ENCODE measurements around the gene SUPT5H.

SUPT5H gene

DNA sequence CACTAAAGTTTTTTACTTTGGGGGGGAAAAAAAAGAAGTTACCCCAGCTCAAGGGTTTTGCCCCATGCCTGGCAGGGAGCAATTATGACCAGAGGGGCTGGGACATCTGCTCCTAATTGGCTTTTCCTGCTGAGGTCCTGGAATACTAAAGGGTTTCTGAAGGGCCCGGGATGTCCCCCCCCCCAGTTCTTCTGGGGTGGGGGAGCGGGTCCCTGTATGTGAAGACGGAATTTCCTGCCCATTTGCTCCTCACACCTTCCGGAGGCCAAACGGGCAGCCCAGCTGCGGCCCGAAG lies 52.3 kb downstream of the SUPT5H start:
- no peak for DNase-seq (ENCODE audit: low read depth in 2 of 2)

DNA sequence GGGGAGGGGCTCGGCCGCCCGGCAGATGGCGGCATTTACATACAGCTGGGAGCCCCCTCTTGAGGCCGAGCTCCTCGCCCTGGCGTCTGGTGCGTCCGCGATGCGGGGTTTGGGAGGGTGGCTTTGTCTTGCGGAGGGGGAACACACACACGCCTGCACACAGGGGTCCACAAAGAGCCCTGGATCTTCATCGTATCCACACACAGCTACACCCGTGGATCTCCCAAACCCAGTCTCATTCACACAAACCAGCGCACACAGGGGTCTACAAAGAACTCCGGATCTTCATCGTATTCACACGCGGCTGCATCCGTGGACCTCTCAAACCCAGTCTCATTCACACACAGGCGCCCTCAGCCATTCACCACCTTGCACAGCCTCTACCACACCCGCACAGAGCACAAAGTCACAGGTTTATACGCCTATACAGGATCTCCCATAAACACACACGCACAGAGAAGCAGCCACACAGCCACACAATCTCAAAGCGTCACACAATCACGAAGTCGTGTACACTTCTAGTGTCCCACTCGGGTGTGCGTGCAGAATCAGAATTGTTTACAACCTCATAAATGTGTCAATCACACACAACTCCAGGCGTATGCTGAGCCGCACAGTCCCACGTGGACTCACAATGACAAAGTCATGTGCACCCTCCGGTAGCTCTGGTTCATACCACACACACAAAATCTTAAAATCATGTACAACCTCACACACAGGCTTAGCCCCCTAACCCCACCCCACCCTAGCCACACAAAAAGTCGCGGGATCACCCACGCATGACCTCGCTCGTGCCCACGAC lies 52.8 kb downstream of the SUPT5H start:
- no peak for DNase-seq (ENCODE audit: low read depth in 2 of 2)

DNA sequence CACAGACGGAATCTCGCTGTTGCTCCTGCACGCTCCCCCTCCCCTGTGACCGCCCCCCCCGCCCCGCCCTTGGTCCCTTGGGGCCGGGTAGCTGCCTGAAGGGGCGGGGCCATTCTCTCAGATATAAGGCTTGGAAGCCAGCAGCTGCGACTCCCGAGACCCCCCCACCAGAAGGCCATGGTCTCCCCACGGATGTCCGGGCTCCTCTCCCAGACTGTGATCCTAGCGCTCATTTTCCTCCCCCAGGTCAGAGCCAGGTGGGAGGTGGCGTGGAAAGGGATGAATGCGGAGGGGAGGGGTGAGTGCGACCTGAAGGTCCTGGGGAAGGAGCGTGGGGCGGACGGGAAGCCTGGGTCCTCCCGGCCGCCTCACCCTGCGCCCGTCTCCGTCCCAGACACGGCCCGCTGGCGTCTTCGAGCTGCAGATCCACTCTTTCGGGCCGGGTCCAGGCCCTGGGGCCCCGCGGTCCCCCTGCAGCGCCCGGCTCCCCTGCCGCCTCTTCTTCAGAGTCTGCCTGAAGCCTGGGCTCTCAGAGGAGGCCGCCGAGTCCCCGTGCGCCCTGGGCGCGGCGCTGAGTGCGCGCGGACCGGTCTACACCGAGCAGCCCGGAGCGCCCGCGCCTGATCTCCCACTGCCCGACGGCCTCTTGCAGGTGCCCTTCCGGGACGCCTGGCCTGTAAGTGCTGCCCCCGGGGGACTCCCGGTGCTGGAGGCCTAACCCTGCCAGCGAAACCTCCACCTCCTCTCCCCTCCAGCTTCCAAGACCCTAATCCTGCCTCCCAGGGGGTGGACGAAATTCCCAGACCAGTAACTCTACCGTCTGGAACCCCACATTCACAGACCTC lies 53.6 kb downstream of the SUPT5H start, which contains the start of gene DLL3:
DLL3 (plus strand) TSS at position 150 of the 845 bp plus-strand sequence; CDS start at position 178, 28 bp downstream.
- DNase-seq (ENCODE audit: low read depth in 2 of 2) = no peak

DNA sequence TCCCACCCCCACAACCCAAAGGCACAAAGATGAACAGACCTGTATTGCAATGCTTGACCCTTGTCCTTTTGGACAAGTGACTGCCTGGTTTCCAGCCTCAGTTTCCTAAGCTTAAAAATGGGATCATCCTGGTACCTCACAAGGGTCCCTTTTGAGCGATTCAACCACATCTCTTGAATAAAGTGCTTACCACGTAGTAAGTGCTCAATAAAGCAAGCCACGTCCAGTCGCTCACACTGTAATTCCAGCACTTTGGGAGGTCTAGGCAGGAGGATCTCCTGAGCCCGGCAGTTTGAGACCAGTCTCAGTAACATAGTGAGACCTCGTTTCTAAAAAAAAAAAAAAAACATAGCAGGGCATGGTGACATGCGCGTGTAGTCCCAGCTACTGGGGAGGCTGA lies 54.5 kb downstream of the SUPT5H start:
- DNase-seq (ENCODE audit: low read depth in 2 of 2) = no peak

DNA sequence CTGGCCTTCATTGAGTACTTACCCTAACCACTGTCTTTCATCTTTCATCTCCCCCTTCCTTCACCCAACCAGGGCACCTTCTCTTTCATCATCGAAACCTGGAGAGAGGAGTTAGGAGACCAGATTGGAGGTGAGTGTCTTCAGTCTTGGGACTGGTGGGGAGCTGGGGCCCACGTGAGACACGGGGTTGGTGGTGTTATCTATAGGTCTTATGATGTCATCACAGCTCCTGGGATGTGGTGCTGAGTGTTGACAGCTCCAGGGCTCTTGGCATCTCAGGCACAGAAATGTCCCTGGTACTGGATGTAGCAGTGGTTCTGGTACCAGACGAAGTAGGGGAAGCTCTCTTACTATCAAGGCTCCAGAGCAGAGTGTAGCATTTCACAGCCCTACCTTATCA lies 55.2 kb downstream of the SUPT5H start:
- DNase-seq (ENCODE audit: low read depth in 2 of 2) = no peak

DNA sequence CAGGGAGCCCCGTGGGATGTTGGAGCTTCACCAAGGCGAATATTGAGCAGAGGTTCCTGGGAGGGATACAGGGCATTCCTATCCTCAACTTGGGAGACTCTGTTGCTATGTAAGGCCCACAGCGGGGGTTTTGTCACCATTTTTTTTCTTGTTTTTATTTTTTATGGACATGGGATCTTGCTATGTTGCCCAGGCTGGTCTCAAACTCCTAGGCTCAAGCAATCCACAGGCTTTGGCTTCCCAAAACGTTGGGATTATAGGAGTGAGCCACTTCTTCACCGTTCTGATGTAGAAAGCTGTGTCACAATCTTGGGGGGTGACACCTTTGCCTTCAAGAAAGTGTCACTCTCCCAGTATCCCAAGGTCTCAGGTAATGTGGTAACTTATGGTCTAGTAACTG lies 56.0 kb downstream of the SUPT5H start:
- no peak for DNase-seq (ENCODE audit: low read depth in 2 of 2)

DNA sequence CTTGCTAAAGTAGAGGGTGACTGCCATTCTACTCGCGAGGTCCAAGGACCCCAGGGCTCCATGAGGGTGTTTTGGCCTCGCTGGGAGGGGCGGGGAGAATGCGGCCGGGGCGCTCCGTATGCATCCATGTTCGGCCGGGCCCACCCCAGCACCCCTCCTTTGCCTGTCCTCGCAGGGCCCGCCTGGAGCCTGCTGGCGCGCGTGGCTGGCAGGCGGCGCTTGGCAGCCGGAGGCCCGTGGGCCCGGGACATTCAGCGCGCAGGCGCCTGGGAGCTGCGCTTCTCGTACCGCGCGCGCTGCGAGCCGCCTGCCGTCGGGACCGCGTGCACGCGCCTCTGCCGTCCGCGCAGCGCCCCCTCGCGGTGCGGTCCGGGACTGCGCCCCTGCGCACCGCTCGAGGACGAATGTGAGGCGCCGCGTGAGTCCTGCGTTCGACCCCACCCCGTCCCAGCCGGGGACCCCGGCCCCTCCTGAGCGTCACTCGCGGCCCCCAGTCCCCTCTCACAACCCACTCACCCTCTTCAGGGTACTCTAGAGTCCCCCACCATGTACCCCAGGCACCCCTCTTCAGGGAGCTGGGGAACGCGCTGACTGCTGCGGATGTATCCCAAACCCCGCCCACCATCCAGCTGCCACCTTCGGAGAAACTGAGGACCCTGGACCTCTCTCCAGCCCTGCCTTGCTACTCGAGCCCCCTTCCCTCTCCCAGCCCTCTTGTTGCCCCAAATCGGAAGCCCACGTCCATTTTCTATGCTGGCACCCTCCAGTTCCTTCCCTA lies 57.4 kb downstream of the SUPT5H start:
- peak; percentile 55 to 65 for DNase-seq (ENCODE audit: low read depth in 2 of 2)

DNA sequence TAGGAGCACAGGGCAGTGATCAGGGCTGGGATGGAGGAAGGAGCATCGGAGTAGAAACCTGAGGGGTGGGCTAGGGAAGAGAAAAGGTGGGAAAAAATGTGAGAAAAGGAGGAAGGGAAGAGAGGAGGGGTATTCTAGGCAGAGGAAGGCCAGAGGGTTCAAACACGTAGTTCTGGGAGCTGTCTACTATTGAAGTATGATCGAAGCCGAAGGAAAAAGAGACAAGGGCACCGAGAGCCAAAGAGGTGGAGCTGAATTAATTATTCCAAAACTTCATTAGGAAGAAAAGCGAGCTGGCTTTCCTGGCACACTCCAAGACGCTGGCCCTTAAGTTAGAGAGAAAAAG lies 61.2 kb downstream of the SUPT5H start:
- no peak for DNase-seq (ENCODE audit: low read depth in 2 of 2)

DNA sequence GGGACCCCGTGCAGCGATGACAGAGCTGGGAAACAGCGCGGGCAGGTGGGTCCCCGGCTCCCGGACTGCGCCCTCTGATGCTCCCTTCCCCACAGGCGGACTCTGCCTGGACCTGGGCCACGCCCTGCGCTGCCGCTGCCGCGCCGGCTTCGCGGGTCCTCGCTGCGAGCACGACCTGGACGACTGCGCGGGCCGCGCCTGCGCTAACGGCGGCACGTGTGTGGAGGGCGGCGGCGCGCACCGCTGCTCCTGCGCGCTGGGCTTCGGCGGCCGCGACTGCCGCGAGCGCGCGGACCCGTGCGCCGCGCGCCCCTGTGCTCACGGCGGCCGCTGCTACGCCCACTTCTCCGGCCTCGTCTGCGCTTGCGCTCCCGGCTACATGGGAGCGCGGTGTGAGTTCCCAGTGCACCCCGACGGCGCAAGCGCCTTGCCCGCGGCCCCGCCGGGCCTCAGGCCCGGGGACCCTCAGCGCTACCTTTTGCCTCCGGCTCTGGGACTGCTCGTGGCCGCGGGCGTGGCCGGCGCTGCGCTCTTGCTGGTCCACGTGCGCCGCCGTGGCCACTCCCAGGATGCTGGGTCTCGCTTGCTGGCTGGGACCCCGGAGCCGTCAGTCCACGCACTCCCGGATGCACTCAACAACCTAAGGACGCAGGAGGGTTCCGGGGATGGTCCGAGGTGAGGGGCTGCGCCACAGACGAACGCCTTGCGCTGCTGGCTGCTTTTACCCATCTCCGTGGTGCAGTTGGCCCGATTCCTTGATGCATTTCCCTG lies 61.7 kb downstream of the SUPT5H start:
- DNase-seq (ENCODE audit: low read depth in 2 of 2) = peak; percentile 30 to 53

DNA sequence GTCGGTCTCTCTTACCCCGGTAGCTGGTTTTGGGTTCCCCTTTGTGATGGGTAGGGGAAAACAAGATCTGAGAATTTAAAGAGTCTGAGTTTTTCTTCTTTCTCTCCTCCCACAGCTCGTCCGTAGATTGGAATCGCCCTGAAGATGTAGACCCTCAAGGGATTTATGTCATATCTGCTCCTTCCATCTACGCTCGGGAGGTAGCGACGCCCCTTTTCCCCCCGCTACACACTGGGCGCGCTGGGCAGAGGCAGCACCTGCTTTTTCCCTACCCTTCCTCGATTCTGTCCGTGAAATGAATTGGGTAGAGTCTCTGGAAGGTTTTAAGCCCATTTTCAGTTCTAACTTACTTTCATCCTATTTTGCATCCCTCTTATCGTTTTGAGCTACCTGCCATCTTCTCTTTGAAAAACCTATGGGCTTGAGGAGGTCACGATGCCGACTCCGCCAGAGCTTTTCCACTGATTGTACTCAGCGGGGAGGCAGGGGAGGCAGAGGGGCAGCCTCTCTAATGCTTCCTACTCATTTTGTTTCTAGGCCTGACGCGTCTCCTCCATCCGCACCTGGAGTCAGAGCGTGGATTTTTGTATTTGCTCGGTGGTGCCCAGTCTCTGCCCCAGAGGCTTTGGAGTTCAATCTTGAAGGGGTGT lies 62.5 kb downstream of the SUPT5H start:
- no peak for DNase-seq (ENCODE audit: low read depth in 2 of 2)

DNA sequence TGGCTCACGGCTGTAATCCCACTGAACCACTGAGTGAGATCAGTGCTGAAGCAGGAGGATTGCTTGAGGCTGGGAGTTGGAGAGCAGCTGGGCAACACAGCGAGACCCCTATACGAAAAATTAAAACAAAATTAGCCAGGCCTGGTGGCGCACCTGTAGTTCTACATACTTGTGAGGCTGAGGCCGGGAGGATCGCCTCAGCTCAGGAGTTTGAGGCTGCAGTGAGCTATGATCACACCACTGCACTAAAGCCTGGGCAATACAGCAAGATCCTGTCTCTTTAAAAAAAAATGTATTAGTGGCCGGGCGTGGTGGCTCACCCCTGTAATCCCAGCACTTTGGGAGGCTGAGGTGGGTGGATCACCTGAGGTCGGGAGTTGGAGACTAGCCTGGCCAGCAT lies 63.2 kb downstream of the SUPT5H start:
- no peak for DNase-seq (ENCODE audit: low read depth in 2 of 2)

DNA sequence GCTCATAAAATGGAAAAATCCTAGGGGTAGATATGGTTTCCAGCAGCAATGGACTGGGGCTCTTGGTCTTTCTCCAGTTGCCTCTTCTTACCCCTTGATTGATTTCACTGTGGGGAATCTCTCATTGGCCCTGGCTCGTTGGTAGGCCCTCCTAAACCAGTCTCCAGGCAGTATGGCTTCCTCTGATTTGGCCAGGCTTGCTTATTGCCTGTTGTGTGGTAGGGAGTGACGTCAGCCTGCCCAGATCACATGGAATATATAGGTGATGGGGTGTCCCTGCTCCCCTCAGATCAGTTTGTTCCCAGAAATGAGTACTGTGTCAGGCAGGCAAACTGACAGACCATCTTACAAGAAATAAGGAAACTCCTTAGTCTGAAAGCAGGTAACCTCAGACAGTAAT lies 63.9 kb downstream of the SUPT5H start:
- DNase-seq (ENCODE audit: low read depth in 2 of 2) = no peak

DNA sequence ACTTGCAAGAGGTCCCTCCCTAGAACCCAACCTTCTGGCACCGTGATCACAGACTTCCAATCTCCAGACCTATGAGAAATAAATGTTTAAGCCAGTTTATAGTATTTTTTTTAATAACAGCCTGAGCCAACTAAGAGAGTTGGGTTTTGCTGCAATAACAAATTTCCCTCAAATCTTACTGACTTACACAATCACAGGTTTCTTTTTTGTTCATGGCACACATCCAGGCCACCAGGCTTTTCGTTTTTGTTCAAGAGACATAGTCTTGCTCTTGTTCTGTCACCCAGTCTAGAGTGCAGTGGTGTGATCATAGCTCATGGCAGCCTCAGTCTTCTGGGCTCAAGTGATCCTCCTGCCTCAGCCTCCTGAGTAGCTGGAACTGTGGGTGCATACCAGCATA lies 67.6 kb downstream of the SUPT5H start:
- DNase-seq (ENCODE audit: low read depth in 2 of 2) = no peak

DNA sequence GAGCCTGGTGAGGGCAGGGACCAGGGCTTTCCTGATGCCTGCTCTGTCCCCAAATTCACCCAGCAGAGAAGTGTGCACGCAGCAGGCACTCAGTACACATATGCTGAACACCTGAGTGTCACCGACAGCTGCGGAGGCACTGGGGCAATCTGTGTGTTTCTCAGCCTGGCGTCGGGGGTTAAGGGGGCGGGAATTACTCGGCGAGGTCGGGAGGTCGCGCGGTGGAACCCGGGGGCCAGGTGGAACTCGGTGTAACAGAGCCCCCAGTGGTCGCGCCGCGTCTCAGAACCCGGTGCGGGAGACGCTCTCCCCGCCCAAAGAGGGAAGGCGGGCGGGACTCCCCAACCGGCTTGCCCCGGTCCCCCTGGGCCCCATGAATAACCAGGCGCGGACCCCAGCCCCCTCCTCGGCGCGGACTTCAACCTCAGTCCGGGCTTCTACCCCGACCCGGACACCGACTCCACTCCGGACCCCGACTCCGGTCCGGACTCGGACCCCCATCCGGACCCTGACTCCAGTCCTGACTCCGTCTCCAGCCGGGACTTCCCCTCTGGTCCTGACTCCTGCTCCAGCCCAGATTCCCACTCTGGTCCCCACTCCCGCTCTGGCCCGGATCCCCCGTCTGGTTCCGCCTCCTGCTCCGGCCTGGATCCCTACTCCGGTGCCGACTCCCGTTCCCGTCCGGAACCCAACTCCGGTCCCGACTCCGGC lies 69.6 kb downstream of the SUPT5H start, which contains the start of gene SELENOV:
SELENOV (plus strand) TSS at position 300 of the 711 bp plus-strand sequence; CDS start at position 374, 74 bp downstream.
- no peak for DNase-seq (ENCODE audit: low read depth in 2 of 2)

DNA sequence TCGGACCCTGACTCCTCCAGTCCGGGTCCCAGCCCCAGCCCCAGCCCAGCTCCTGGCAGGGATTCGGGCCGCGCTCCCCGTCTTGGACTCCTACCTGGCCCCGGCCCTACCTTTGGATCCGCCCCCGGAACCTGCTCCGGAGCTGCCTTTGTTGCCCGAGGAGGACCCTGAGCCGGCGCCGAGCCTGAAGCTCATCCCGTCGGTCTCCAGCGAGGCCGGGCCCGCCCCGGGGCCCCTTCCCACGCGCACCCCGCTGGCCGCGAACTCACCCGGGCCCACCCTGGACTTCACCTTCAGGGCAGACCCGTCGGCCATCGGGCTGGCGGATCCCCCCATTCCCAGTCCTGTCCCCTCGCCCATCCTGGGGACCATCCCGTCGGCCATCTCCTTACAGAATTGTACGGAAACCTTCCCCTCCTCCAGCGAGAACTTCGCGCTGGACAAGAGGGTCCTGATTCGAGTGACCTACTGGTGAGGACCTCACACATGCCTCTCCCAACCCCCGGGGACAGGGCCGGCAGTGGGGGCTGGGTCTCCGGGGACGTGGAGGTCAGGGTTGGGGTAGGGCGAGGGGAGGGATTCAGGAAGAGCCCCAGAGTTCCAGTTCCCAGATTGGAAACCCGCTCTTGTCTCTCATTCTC lies 70.3 kb downstream of the SUPT5H start:
- no peak for DNase-seq (ENCODE audit: low read depth in 2 of 2)

DNA sequence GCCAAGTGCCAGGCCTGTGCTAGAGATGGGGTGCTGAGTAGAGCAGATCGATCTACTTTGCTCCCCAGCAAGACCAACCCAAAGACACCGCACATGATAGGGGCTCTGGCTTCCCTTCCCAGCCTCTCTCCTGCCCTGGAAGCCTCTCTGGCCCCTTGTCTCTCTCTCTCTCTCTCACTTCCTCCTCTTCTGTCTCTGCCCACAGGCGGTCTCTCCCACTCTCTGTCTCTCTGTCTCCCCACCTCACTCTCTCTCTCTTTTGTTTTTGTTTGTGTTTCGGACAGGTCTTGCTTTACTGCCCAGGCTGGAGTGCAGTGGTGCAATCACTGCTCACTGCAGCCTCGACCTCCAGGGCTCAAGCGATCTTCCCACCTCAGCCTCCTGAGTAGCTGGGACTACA lies 70.9 kb downstream of the SUPT5H start:
- DNase-seq (ENCODE audit: low read depth in 2 of 2) = no peak

DNA sequence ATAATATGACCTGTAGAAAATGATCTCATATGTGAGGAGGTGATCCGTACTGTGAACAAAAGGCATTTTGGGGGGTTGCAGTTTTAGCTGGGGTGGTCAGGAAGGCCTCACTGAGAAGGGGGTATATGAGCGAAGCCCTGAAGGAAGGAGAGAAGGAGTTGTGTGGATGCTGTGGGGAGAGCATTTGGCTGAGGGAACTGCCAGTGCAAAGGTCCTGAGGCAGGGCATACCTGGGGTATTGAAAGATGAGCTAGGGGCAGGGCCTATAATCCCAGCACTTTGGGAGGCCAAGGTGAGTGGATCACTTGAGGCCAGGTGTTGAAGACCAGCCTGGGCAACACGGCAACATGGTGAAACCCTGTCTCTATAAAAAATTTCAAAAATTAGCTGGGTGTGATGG lies 72.0 kb downstream of the SUPT5H start:
- no peak for DNase-seq (ENCODE audit: low read depth in 2 of 2)

DNA sequence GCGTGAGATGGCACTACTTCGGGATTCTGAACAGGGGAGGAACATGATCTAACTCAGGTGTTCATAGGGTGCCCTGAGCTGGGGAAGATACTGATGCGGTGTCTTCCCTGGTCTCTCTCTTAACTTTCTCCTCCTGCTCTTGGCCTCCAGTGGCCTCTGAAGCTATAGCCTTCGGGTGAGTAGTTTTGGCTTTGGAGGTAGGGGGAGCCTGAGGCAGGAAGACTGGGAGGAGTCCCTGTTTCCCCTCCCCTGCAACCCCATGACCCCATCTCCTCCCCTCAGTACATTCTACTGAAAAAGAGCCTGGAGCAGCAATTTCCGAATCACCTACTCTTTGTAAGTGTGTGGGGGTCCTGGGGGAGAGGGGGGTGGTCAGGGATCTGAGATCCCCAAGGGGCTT lies 73.1 kb downstream of the SUPT5H start:
- no peak for DNase-seq (ENCODE audit: low read depth in 2 of 2)

DNA sequence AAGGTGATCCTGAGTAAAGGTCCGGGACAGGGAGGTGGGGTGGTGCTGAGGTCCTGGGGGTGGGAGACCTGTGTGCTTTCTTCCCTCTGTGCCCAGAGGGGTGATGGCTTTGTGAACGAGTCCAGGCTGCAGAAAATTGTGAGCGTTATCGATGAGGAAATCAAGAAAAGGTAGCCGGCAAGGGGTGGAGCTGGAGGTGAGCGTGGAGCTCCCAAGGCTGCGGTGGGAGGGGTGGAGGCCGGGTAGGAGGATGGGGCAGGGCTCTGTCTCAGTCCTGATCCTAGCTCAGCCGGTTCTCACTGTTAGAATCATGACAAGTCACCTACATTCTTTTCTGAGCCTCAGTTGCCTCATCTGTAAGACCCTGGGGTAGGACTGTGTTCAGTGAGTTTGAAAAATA lies 73.6 kb downstream of the SUPT5H start:
- DNase-seq (ENCODE audit: low read depth in 2 of 2) = no peak

Data from stimulated activated CD4-positive, alpha-beta T cell treated with anti-CD3 and anti-CD28 coated beads, Interleukin-12 subunit alpha, Interleukin-12 subunit beta, amount 100 ng/mL, for 24 hours (primary cell).